ENCODE data around the gene SLC22A5. TPM values are rescaled to one million over a fixed set of nuclear protein-coding genes. Genes with fewer than 3 reads are reported as not detected.

The SLC22A5 gene
- total RNA-seq, 2 experiments from 2014 or later: 5.2 to 5.7 TPM

- ChIA-PET POLR2A (no interaction called here), CTCF (interaction anchor here (8.4 kb wide), 1 partner anchor 116 kb away, joined by 165 read pairs; no protein-coding TSS in a partner anchor)
Measured at GRCh38 chr5:132383261-132383660, 13.8 kb downstream of the SLC22A5 start.

- ChIA-PET POLR2A (no interaction called here), CTCF (interaction anchor here (8.4 kb wide), 1 partner anchor 115 kb away, joined by 165 read pairs; no protein-coding TSS in a partner anchor)
Measured at GRCh38 chr5:132383984-132384383, 14.5 kb downstream of the SLC22A5 start.

- CTCF ChIA-PET: interaction anchor here (8.4 kb wide), 1 partner anchor 115 kb away, joined by 165 read pairs; no protein-coding TSS in a partner anchor
- POLR2A ChIA-PET: interaction anchor here (1.2 kb wide), 1 partner anchor 106 kb away, joined by 3 read pairs; the partner anchor contains the start of gene IRF1
Measured at GRCh38 chr5:132384506-132385050, 15.1 kb downstream of the SLC22A5 start.

GRCh38 chr5:132385326-132386105 is 16.0 kb downstream of the SLC22A5 start:
- ChIA-PET POLR2A (interaction anchor here (1.2 to 1.7 kb wide), 2 partner anchors 105 to 115 kb away, joined by 3 to 7 read pairs; partner anchors contain the start of gene IRF1), CTCF (interaction anchor here (0.8 to 8.4 kb wide), 13 partner anchors 9 to 441 kb away, joined by 3 to 165 read pairs (median 4); no protein-coding TSS in a partner anchor)

GRCh38 chr5:132386644-132387286 is 17.3 kb downstream of the SLC22A5 start:
- CTCF ChIA-PET: interaction anchor here (0.6 to 8.4 kb wide), 28 partner anchors 9 to 440 kb away, joined by 3 to 165 read pairs (median 4); partner anchors contain the start of gene SLC22A5
- POLR2A ChIA-PET: interaction anchor here (0.7 to 1.7 kb wide), 3 partner anchors 104 to 114 kb away, joined by 3 to 7 read pairs (median 3); partner anchors contain the start of gene IRF1

GRCh38 chr5:132387640-132388117 is 18.2 kb downstream of the SLC22A5 start:
- ChIA-PET POLR2A (no interaction called here), CTCF (interaction anchor here (1.1 to 8.4 kb wide), 6 partner anchors 12 to 112 kb away, joined by 3 to 165 read pairs (median 4); no protein-coding TSS in a partner anchor)

GRCh38 chr5:132388244-132389050 is 18.9 kb downstream of the SLC22A5 start:
- POLR2A ChIA-PET: no interaction called here
- CTCF ChIA-PET: interaction anchor here (1.2 to 8.4 kb wide), 3 partner anchors 22 to 111 kb away, joined by 3 to 165 read pairs (median 20); no protein-coding TSS in a partner anchor

GRCh38 chr5:132389051-132389331 is 19.5 kb downstream of the SLC22A5 start:
- ChIA-PET POLR2A (no interaction called here), CTCF (interaction anchor here (3.4 to 8.4 kb wide), 2 partner anchors 21 to 110 kb away, joined by 20 to 165 read pairs; no protein-coding TSS in a partner anchor)

- CTCF ChIA-PET: interaction anchor here (0.6 to 8.4 kb wide), 4 partner anchors 31 to 364 kb away, joined by 3 to 165 read pairs (median 4); no protein-coding TSS in a partner anchor
Measured at GRCh38 chr5:132389585-132390286, 20.2 kb downstream of the SLC22A5 start.

GRCh38 chr5:132391247-132391646 is 21.7 kb downstream of the SLC22A5 start:
- POLR2A ChIA-PET: interaction anchor here (1.2 kb wide), 1 partner anchor 20 kb away, joined by 4 read pairs; no protein-coding TSS in a partner anchor
- CTCF ChIA-PET: interaction anchor here (1.5 to 8.4 kb wide), 4 partner anchors 20 to 108 kb away, joined by 4 to 165 read pairs (median 6); no protein-coding TSS in a partner anchor

More at GRCh38 chr5:132389585-132390286, 20.2 kb downstream of the SLC22A5 start:
- POLR2A ChIA-PET: interaction anchor here (1.3 kb wide), 1 partner anchor 101 kb away, joined by 4 read pairs; the partner anchor contains the start of gene IRF1

- CTCF ChIA-PET: interaction anchor here (0.9 to 2.2 kb wide), 5 partner anchors 20 to 110 kb away, joined by 3 to 9 read pairs (median 4); no protein-coding TSS in a partner anchor
- POLR2A ChIA-PET: interaction anchor here (1.2 kb wide), 1 partner anchor 19 kb away, joined by 4 read pairs; no protein-coding TSS in a partner anchor
Measured at GRCh38 chr5:132391870-132392269, 22.4 kb downstream of the SLC22A5 start.

- ChIA-PET POLR2A (interaction anchor here (1.2 kb wide), 1 partner anchor 18 kb away, joined by 4 read pairs; no protein-coding TSS in a partner anchor), CTCF (interaction anchor here (0.9 to 2.2 kb wide), 5 partner anchors 19 to 110 kb away, joined by 3 to 9 read pairs (median 4); no protein-coding TSS in a partner anchor)
Measured at GRCh38 chr5:132392411-132392810, 22.9 kb downstream of the SLC22A5 start.

GRCh38 chr5:132392978-132393825 is 23.7 kb downstream of the SLC22A5 start:
- POLR2A ChIA-PET: no interaction called here

GRCh38 chr5:132394667-132395259 is 25.3 kb downstream of the SLC22A5 start:
- CTCF ChIA-PET: interaction anchor here (0.7 to 2.3 kb wide), 2 partner anchors 19 to 25 kb away, joined by 3 to 6 read pairs; partner anchors contain the start of gene SLC22A5
- POLR2A ChIA-PET: no interaction called here

More at GRCh38 chr5:132392978-132393825, 23.7 kb downstream of the SLC22A5 start:
- CTCF ChIA-PET: interaction anchor here (1.4 to 2.3 kb wide), 4 partner anchors 24 to 109 kb away, joined by 3 to 9 read pairs (median 6); partner anchors contain the start of gene SLC22A5

- ChIA-PET CTCF (interaction anchor here (0.5 to 1.0 kb wide), 2 partner anchors 11 to 105 kb away, joined by 3 to 5 read pairs; no protein-coding TSS in a partner anchor), POLR2A (no interaction called here)
Measured at GRCh38 chr5:132396589-132397031, 27.1 kb downstream of the SLC22A5 start.

GRCh38 chr5:132397224-132397623 is 27.7 kb downstream of the SLC22A5 start:
- ChIA-PET CTCF (interaction anchor here (0.5 kb wide), 1 partner anchor 10 kb away, joined by 3 read pairs; no protein-coding TSS in a partner anchor), POLR2A (no interaction called here)

Data from activated CD8-positive, alpha-beta memory T cell treated with anti-CD3 and anti-CD28 coated beads for 36 hours (primary cell).